Panc1 (cell line): ENCODE measurements around the gene CDK11A. TPM values are rescaled to one million over a fixed set of nuclear protein-coding genes. Genes with fewer than 3 reads are reported as not detected.
"Not testable (repeated sequence)": the region's sequence is repeated elsewhere in the genome, so short reads cannot be mapped to it uniquely, and the experiment has no call there.

Source experiments
- ATAC-seq: fragments of 200-7000 bp; cut with Tn5 transposase; 2 replicates; pipeline ENCODE4 v1.9.1; 2020; ENCODE audit warnings: mild to moderate bottlenecking, moderate library complexity
- Bru-seq: library from RNA; stranded (reverse); fragments of 400-500 nt; gene quantifications from one replicate; lab custom pipeline; 2021; lab: Mats Ljungman, UMichigan
- BruChase-seq, 2 experiments: library from RNA; stranded (reverse); fragments of 400-500 nt; gene quantifications; one replicate each; lab custom pipeline; 2021; lab: Mats Ljungman, UMichigan
- BruUV-seq: library from RNA; stranded (reverse); fragments of 400-500 nt; replicated peaks from 2 replicates; lab custom pipeline; 2021; lab: Mats Ljungman, UMichigan
- CTCF ChIA-PET: fragments of 300-600 bp; sonication (Branson Sonifier 250); formaldehyde crosslinking; loops from one replicate; lab custom pipeline; 2022; ENCODE audit warnings: antibody characterized with exemption; lab: Charles Lee
- POLR2A ChIA-PET: fragments of 300-600 bp; sonication (Branson Sonifier 250); formaldehyde crosslinking; loops from one replicate; lab custom pipeline; 2022; ENCODE audit warnings: antibody characterized with exemption; lab: Charles Lee
- DNase-seq: peaks from one replicate; pipeline ENCODE4 v3.0.0-alpha.2; 2010; ENCODE audit warnings: low read depth, low spot score
- H3K27ac ChIP-seq: 2 replicates; pipeline ENCODE4 v1.5.1; 2011; ENCODE audit warnings: mild to moderate bottlenecking, low read length, inconsistent platforms
- H3K27me3 ChIP-seq: fragments of 200-500 bp; sonication (Bioruptor generic); 2 replicates; pipeline ENCODE4 v1.6.0; 2014; ENCODE audit warnings: low read length, inconsistent platforms; ENCODE audit not compliant: control insufficient read depth, insufficient read depth
- H3K36me3 ChIP-seq: fragments of 200-500 bp; sonication (Bioruptor generic); 2 replicates; pipeline ENCODE4 v1.5.1; 2014; ENCODE audit warnings: inconsistent platforms, mild to moderate bottlenecking, low read length, moderate library complexity; ENCODE audit not compliant: control insufficient read depth, insufficient read depth
- H3K4me1 ChIP-seq: 2 replicates; pipeline ENCODE4 v1.5.1; 2011; ENCODE audit warnings: inconsistent platforms, mild to moderate bottlenecking, low read length, moderate library complexity; ENCODE audit not compliant: control insufficient read depth, insufficient read depth
- H3K4me3 ChIP-seq, 2 experiments: 2 replicates each; pipeline ENCODE4 v1.5.1; 2011 to 2012; ENCODE audit warnings: low read depth in 2 of 2, low read length in 2 of 2, mild to moderate bottlenecking in 2 of 2, inconsistent platforms in 1 of 2, moderate library complexity in 1 of 2
- H3K9me3 ChIP-seq: fragments of 200-500 bp; sonication (Bioruptor generic); 2 replicates; pipeline ENCODE4 v1.5.1; 2014; ENCODE audit warnings: low read depth, mild to moderate bottlenecking, inconsistent platforms, low read length, moderate library complexity; ENCODE audit not compliant: control insufficient read depth, insufficient read depth
- CTCF ChIP-seq: fragments of 450-650 bp; IDR thresholded peaks from 2 replicates; pipeline ENCODE4 v1.5.1; 2017; ENCODE audit warnings: mild to moderate bottlenecking
- POLR2AphosphoS5 ChIP-seq: IDR thresholded peaks from 2 replicates; pipeline ENCODE4 v1.6.1; 2012; ENCODE audit warnings: mild to moderate bottlenecking, low read depth, low read length, moderate library complexity
- REST ChIP-seq, 2 experiments: IDR thresholded peaks; 2 replicates each; pipeline ENCODE4 v1.6.1; 2011 to 2012; ENCODE audit warnings: low read depth in 2 of 2, control low read depth in 1 of 2, low read length in 1 of 2, mild to moderate bottlenecking in 1 of 2, moderate library complexity in 1 of 2; ENCODE audit not compliant: insufficient read depth in 1 of 2
- SIN3A ChIP-seq: IDR thresholded peaks from 2 replicates; pipeline ENCODE4 v1.6.1; 2012; ENCODE audit warnings: low read depth, mild to moderate bottlenecking, low read length, moderate library complexity, borderline replicate concordance; ENCODE audit not compliant: insufficient read depth
- TCF7L2 ChIP-seq: IDR thresholded peaks from 2 replicates; pipeline ENCODE4 v1.6.1; 2011; ENCODE audit warnings: mild to moderate bottlenecking, low read depth, low read length, inconsistent platforms
- in situ Hi-C: cut with HindIII; loops from 2 replicates; pipeline ENCODE4 v1.10.0; 2016; ENCODE audit warnings: low sequenced_read_pairs, low pct_unique_long_range_greater_than_20kb
- intact Hi-C: fragments of 100-400 bp; cut with micrococcal nuclease; formaldehyde crosslinking; loops from one replicate; pipeline ENCODE4 v1.10.0; 2022; ENCODE audit not compliant: unreplicated experiment
- long read RNA-seq: library from polyadenylated mRNA; unstranded; transcript quantifications from one replicate; pipeline ENCODE4 v2.0.0, GENCODE V29; 2021; ENCODE audit not compliant: unreplicated experiment
- polyA plus RNA-seq: library from polyadenylated mRNA; unstranded; fragments of >200 nt; gene quantifications from one replicate; pipeline ENCODE4 v1.2.1, GENCODE V29; 2012; ENCODE audit warnings: missing spikeins; ENCODE audit not compliant: insufficient read length
- total RNA-seq: library from RNA; stranded (reverse); gene quantifications from one replicate; pipeline ENCODE4 v1.2.1, GENCODE V29; 2021; ENCODE audit not compliant: unreplicated experiment

Gene CDK11A
- total RNA-seq (83.6 TPM), Bru-seq, nascent RNA (percentile 93 among the genes with signal in this experiment), BruChase-seq, experiment 1, labeled RNA remaining after a 2-hour chase (percentile 97 among the genes with signal in this experiment), BruChase-seq, experiment 2, labeled RNA remaining after a 6-hour chase (percentile 97 among the genes with signal in this experiment)
- polyA plus RNA-seq, result 132 TPM
- long read RNA-seq, partial matches to known transcripts, result 36 of 53 reads
- long read RNA-seq, other reads (novel, unspliced or antisense), result 15 of 53 reads

DNA sequence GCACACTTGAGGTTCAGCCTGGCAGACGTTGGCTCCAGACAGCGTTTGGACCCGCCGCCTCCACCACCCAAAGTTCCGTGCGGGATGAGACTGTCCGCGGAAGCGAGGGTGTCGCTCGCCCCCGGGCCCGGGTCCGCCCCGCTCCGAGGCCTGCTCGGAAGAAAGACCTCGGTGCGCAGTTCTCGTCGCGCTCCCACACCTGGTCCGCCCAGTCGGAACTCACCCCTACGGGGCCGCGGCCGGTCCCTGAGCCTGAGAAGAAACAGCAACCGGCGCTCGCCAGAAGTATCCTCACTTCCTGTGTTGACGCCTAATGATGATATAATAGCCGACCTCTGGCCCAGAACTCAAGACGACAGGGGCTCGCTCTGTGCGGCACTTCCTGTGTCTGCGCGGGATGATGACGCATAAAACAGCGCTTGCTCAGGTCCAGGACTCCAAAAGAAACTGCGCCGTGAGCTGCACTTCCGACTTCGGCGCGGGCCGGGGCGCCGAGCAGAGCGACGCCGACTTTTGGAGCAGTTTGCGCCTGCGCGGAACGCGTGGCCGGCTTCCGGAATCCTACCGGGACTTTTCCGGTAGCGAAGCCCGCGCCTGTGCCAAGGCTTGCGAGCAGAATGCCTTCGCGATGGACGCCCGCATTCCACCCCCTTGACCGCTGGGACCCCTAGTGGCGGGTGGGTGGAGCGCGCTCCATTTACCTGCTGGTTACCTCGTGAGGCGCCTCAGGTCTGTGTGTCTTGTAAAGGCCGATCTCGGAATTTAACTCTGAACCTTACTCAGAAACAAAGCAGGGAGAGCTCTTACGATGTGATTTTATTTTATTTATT, at the start of gene CDK11A:
Gene CDK11A (minus strand): TSS at position 323 of the 830 bp plus-strand sequence. CDS start 1,539 bp downstream, outside the sequence.
- BruUV-seq, H3K9me3 ChIP-seq, H3K27me3 ChIP-seq, in situ Hi-C loops, CTCF ChIA-PET, intact Hi-C loops, H3K4me1 ChIP-seq, H3K36me3 ChIP-seq: not testable (repeated sequence)
- peak within 1 kb of the TSS; percentile 57 to 66 for H3K4me3 ChIP-seq
- H3K27ac ChIP-seq, result peak within 1 kb of the TSS; percentile 83
- peak; percentile 97 for DNase-seq
- POLR2A ChIA-PET, result interaction anchor here (0.6 kb wide), 1 partner anchor 48 kb away, joined by 7 read pairs; no protein-coding TSS in a partner anchor
- ATAC-seq, result peak; percentile 97
- TF ChIP-seq CTCF, result peak; percentile 76
- TF ChIP-seq TCF7L2, result peak; percentile 42; the same call in 1 of the 2 replicates
- 0 out of 2 replicates have a peak, but pooled peaks have one; percentile 71 for TF ChIP-seq SIN3A
- TF ChIP-seq POLR2AphosphoS5, result peak; percentile 75

DNA sequence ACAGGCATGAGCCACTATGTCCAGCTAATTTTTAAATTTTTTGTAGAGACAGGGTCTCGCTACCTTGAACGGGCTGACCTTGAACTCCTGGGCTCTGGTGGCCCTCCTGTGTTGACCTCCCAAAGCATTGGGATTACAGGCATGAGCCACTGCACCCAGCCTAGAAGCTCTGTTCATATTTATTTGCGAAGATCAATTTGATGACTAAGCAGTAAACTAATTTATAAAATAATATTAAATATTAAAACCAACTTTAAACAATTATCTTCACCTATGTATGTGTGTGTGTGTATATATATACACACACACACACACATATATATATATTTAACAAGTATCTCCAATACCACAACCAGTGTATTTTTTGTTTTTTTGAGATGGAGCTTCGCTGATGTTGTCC, 49.7 kb upstream of the CDK11A start:
- Histone ChIP-seq H3K27ac (no peak overlapping the region), H3K36me3 (no peaks in the 10 kb centered on the region), H3K4me3 (no peak overlapping the region), H3K27me3 (no peaks in the 10 kb centered on the region), H3K4me1 (peaks cover 14% of the 10 kb centered on the region), H3K9me3 (peaks cover 4% of the 10 kb centered on the region; the same call in 1 of the 2 replicates)
- intact Hi-C loops (no loop called here), in situ Hi-C loops (no loop called here)
- BruUV-seq, result no TSS peak
- ATAC-seq, result no peak
- CTCF ChIA-PET, result no interaction called here
- POLR2A ChIA-PET, result no interaction called here
- TF ChIP-seq REST (IDR thresholded peaks at IDR 0.05; ENCODE audit: insufficient read depth in 1 of 2, low read depth in 2 of 2, low read length in 1 of 2) (no peak), POLR2AphosphoS5 (no peak), SIN3A (no peak), TCF7L2 (no peak), CTCF (no peak)
- DNase-seq, result no peak
